ENCODE data around the gene OR13C5.

- TF ChIP-seq CTCF (IDR thresholded peaks at IDR 0.05) = no peak
- TF ChIP-seq POLR2A (IDR thresholded peaks at IDR 0.05) = no peak
- TF ChIP-seq EP300 (IDR thresholded peaks at IDR 0.05) = no peak
Measured at GRCh38 chr9:104577263-104577662, 21.9 kb downstream of the OR13C5 start.
